ENCODE results near the gene PCDHGA3.

Gene PCDHGA3

GRCh38 chr5:141349917-141350619, 6.4 kb downstream of the PCDHGA3 start, which contains the start of gene PCDHGB1:
TSS of gene PCDHGB1 (plus strand) at chr5:141350099. CDS start at chr5:141350261, 162 bp downstream.
- WGBS, 2 donors (ENCODE audit: extremely low coverage in 2 of 2, insufficient read length in 2 of 2, insufficient replicate concordance in 1 of 2), result 100% methylated on average over 3 to 7 of the region's 29 CpGs
- H4K91ac ChIP-seq (ENCODE audit: low read depth, low read length, poor library complexity), result no peak within 1 kb of the TSS
- H2AFZ ChIP-seq (ENCODE audit: low read length), result peak within 1 kb of the TSS; percentile 84
- no peak within 1 kb of the TSS for H2BK12ac ChIP-seq (ENCODE audit: low read length)
- no peak within 1 kb of the TSS for H3K23ac ChIP-seq (ENCODE audit: low read depth, low read length, poor library complexity)
- no peak within 1 kb of the TSS for H3K9ac ChIP-seq (ENCODE audit: low read depth, low read length, poor library complexity)
- no peak within 1 kb of the TSS for H2BK120ac ChIP-seq (ENCODE audit: low read depth, low read length)
- H3K27me3 ChIP-seq (ENCODE audit: control insufficient read depth in 3 of 3, insufficient read depth in 3 of 3, low read depth in 1 of 3, low read length in 3 of 3), result no peaks in the 10 kb centered on the region
- no peaks in the 10 kb centered on the region for H3K79me1 ChIP-seq (ENCODE audit: low read depth, low read length)
- no peaks in the 10 kb centered on the region for H3K36me3 ChIP-seq (replicated peaks in 1 of 2; ENCODE audit: control insufficient read depth in 2 of 2, insufficient read depth in 2 of 2, low read length in 2 of 2)
- H4K8ac ChIP-seq (ENCODE audit: low read depth, low read length), result no peak within 1 kb of the TSS
- H2AK5ac ChIP-seq (ENCODE audit: low read depth, low read length), result no peak within 1 kb of the TSS
- H3K4me1 ChIP-seq (ENCODE audit: control insufficient read depth in 2 of 2, insufficient read depth in 1 of 2, low read depth in 1 of 2, low read length in 2 of 2), result no peaks in the 10 kb centered on the region
- no peak within 1 kb of the TSS for H3K4ac ChIP-seq (ENCODE audit: low read length)
- H3K4me3 ChIP-seq (ENCODE audit: low read length in 2 of 2), result peak within 1 kb of the TSS in 1 of 2 donors; percentile 20
- no peak for DNase-seq (ENCODE audit: low spot score)
- H3K4me2 ChIP-seq (ENCODE audit: insufficient read depth, low read length, poor library complexity, severe bottlenecking), result no peak within 1 kb of the TSS
- no peak within 1 kb of the TSS for H3K14ac ChIP-seq (ENCODE audit: low read length)
- H3K18ac ChIP-seq (ENCODE audit: low read length), result no peak within 1 kb of the TSS
- H3K9me3 ChIP-seq (replicated peaks in 1 of 2; ENCODE audit: control insufficient read depth in 2 of 2, insufficient read depth in 1 of 2, low read depth in 1 of 2, low read length in 2 of 2), result peaks cover 14 to 33% of the 10 kb centered on the region in 2 donors
- H3K27ac ChIP-seq (replicated peaks; ENCODE audit: low read length), result no peak within 1 kb of the TSS
- no peak within 1 kb of the TSS for H2BK5ac ChIP-seq (ENCODE audit: low read length)
- H2BK15ac ChIP-seq (ENCODE audit: low read length), result no peak within 1 kb of the TSS

- Histone ChIP-seq H3K4me2 (ENCODE audit: insufficient read depth, low read length, poor library complexity, severe bottlenecking) (no peak overlapping the region), H2BK5ac (ENCODE audit: low read length) (no peak overlapping the region), H3K9ac (ENCODE audit: low read depth, low read length, poor library complexity) (no peak overlapping the region), H2AFZ (ENCODE audit: low read length) (no peak overlapping the region), H3K79me1 (ENCODE audit: low read depth, low read length) (no peaks in the 10 kb centered on the region), H3K14ac (ENCODE audit: low read length) (no peak overlapping the region), H3K23ac (ENCODE audit: low read depth, low read length, poor library complexity) (no peak overlapping the region), H3K9me3 (replicated peaks in 1 of 2; ENCODE audit: control insufficient read depth in 2 of 2, insufficient read depth in 1 of 2, low read depth in 1 of 2, low read length in 2 of 2) (peaks cover 20 to 45% of the 10 kb centered on the region in 2 donors), H2AK5ac (ENCODE audit: low read depth, low read length) (no peak overlapping the region), H3K4ac (ENCODE audit: low read length) (no peak overlapping the region), H3K27ac (replicated peaks; ENCODE audit: low read length) (no peak overlapping the region), H3K4me3 (ENCODE audit: low read length in 2 of 2) (no peak overlapping the region), H4K91ac (ENCODE audit: low read depth, low read length, poor library complexity) (no peak overlapping the region), H2BK12ac (ENCODE audit: low read length) (no peak overlapping the region), H3K18ac (ENCODE audit: low read length) (no peak overlapping the region), H2BK120ac (ENCODE audit: low read depth, low read length) (no peak overlapping the region), H3K4me1 (ENCODE audit: control insufficient read depth in 2 of 2, insufficient read depth in 1 of 2, low read depth in 1 of 2, low read length in 2 of 2) (no peaks in the 10 kb centered on the region), H4K8ac (ENCODE audit: low read depth, low read length) (no peak overlapping the region), H3K36me3 (replicated peaks in 1 of 2; ENCODE audit: control insufficient read depth in 2 of 2, insufficient read depth in 2 of 2, low read length in 2 of 2) (peaks cover 0 to under 1% of the 10 kb centered on the region in 2 donors), H2BK15ac (ENCODE audit: low read length) (no peak overlapping the region), H3K27me3 (ENCODE audit: control insufficient read depth in 3 of 3, insufficient read depth in 3 of 3, low read depth in 1 of 3, low read length in 3 of 3) (peaks cover 0 to 2% (median 0%) of the 10 kb centered on the region in 3 experiments)
- no CpG with 5 or more reads among the region's 36 CpGs for WGBS, 2 donors (ENCODE audit: extremely low coverage in 2 of 2, insufficient read length in 2 of 2, insufficient replicate concordance in 1 of 2)
- DNase-seq (ENCODE audit: low spot score), result no peak
Measured at GRCh38 chr5:141351591-141351990, 8.0 kb downstream of the PCDHGA3 start.

DNA sequence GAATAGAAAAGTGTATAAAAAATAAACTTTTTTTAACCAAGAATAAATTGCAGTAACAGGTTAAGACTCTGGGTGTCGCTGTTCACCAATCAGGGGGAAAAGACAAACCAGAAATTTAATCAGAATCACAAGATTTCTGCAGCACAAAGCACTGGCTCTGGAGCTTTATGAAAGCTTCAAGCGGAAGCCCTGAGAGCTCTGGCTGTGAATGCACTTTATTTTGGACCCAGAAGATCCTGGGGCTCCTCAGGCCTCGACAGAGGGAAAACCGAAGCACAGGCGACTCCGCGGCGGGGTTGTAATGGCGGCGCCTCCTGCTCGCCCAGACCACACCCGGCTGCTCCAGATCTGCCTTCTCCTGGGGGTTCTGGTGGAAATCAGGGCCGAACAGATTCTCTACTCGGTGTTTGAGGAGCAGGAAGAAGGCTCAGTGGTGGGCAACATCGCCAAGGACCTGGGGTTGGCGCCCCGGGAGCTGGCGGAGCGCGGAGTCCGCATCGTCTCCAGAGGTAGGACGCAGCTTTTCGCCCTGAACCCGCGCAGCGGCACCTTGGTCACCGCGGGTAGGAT, 11.4 kb downstream of the PCDHGA3 start, which contains the start of gene PCDHGA4:
TSS of gene PCDHGA4 (plus strand) at position 122 of the 570 bp plus-strand sequence. CDS start at position 209, 87 bp downstream.
- no peak for DNase-seq (ENCODE audit: low spot score)
- Histone ChIP-seq H2BK15ac (ENCODE audit: low read length) (no peak within 1 kb of the TSS), H3K14ac (ENCODE audit: low read length) (no peak within 1 kb of the TSS), H3K27me3 (ENCODE audit: control insufficient read depth in 3 of 3, insufficient read depth in 3 of 3, low read depth in 1 of 3, low read length in 3 of 3) (peaks cover 0 to 4% (median 0%) of the 10 kb centered on the region in 3 experiments), H3K9me3 (replicated peaks in 1 of 2; ENCODE audit: control insufficient read depth in 2 of 2, insufficient read depth in 1 of 2, low read depth in 1 of 2, low read length in 2 of 2) (peaks cover 24 to 69% of the 10 kb centered on the region in 2 donors), H3K4me1 (ENCODE audit: control insufficient read depth in 2 of 2, insufficient read depth in 1 of 2, low read depth in 1 of 2, low read length in 2 of 2) (no peaks in the 10 kb centered on the region), H2BK120ac (ENCODE audit: low read depth, low read length) (no peak within 1 kb of the TSS), H4K91ac (ENCODE audit: low read depth, low read length, poor library complexity) (no peak within 1 kb of the TSS), H3K18ac (ENCODE audit: low read length) (no peak within 1 kb of the TSS), H3K36me3 (replicated peaks in 1 of 2; ENCODE audit: control insufficient read depth in 2 of 2, insufficient read depth in 2 of 2, low read length in 2 of 2) (peaks cover 0 to 3% of the 10 kb centered on the region in 2 donors), H2AFZ (ENCODE audit: low read length) (no peak within 1 kb of the TSS), H2BK12ac (ENCODE audit: low read length) (no peak within 1 kb of the TSS), H2BK5ac (ENCODE audit: low read length) (no peak within 1 kb of the TSS), H3K4ac (ENCODE audit: low read length) (no peak within 1 kb of the TSS), H3K27ac (replicated peaks; ENCODE audit: low read length) (no peak within 1 kb of the TSS), H2AK5ac (ENCODE audit: low read depth, low read length) (no peak within 1 kb of the TSS), H3K23ac (ENCODE audit: low read depth, low read length, poor library complexity) (no peak within 1 kb of the TSS), H3K4me3 (ENCODE audit: low read length in 2 of 2) (no peak within 1 kb of the TSS), H3K4me2 (ENCODE audit: insufficient read depth, low read length, poor library complexity, severe bottlenecking) (no peak within 1 kb of the TSS), H4K8ac (ENCODE audit: low read depth, low read length) (no peak within 1 kb of the TSS), H3K9ac (ENCODE audit: low read depth, low read length, poor library complexity) (no peak within 1 kb of the TSS), H3K79me1 (ENCODE audit: low read depth, low read length) (no peaks in the 10 kb centered on the region)
- no CpG with 5 or more reads among the region's 29 CpGs for WGBS, 2 donors (ENCODE audit: extremely low coverage in 2 of 2, insufficient read length in 2 of 2, insufficient replicate concordance in 1 of 2)

GRCh38 chr5:141355641-141356040, 12.0 kb downstream of the PCDHGA3 start:
- Histone ChIP-seq H3K18ac (ENCODE audit: low read length) (no peak overlapping the region), H2BK120ac (ENCODE audit: low read depth, low read length) (no peak overlapping the region), H3K4me1 (ENCODE audit: control insufficient read depth in 2 of 2, insufficient read depth in 1 of 2, low read depth in 1 of 2, low read length in 2 of 2) (no peaks in the 10 kb centered on the region), H2BK5ac (ENCODE audit: low read length) (no peak overlapping the region), H3K9me3 (replicated peaks in 1 of 2; ENCODE audit: control insufficient read depth in 2 of 2, insufficient read depth in 1 of 2, low read depth in 1 of 2, low read length in 2 of 2) (peaks cover 27 to 70% of the 10 kb centered on the region in 2 donors), H3K9ac (ENCODE audit: low read depth, low read length, poor library complexity) (no peak overlapping the region), H3K14ac (ENCODE audit: low read length) (no peak overlapping the region), H3K36me3 (replicated peaks in 1 of 2; ENCODE audit: control insufficient read depth in 2 of 2, insufficient read depth in 2 of 2, low read length in 2 of 2) (peaks cover 0 to 3% of the 10 kb centered on the region in 2 donors), H2BK15ac (ENCODE audit: low read length) (no peak overlapping the region), H3K27me3 (ENCODE audit: control insufficient read depth in 3 of 3, insufficient read depth in 3 of 3, low read depth in 1 of 3, low read length in 3 of 3) (peaks cover 0 to 4% (median 0%) of the 10 kb centered on the region in 3 experiments), H4K91ac (ENCODE audit: low read depth, low read length, poor library complexity) (no peak overlapping the region), H3K79me1 (ENCODE audit: low read depth, low read length) (no peaks in the 10 kb centered on the region), H2AFZ (ENCODE audit: low read length) (no peak overlapping the region), H3K4me3 (ENCODE audit: low read length in 2 of 2) (no peak overlapping the region), H4K8ac (ENCODE audit: low read depth, low read length) (no peak overlapping the region), H3K4ac (ENCODE audit: low read length) (no peak overlapping the region), H2BK12ac (ENCODE audit: low read length) (no peak overlapping the region), H3K27ac (replicated peaks; ENCODE audit: low read length) (no peak overlapping the region), H3K4me2 (ENCODE audit: insufficient read depth, low read length, poor library complexity, severe bottlenecking) (no peak overlapping the region), H3K23ac (ENCODE audit: low read depth, low read length, poor library complexity) (no peak overlapping the region), H2AK5ac (ENCODE audit: low read depth, low read length) (no peak overlapping the region)
- no CpG with 5 or more reads among the region's 24 CpGs for WGBS, 2 donors (ENCODE audit: extremely low coverage in 2 of 2, insufficient read length in 2 of 2, insufficient replicate concordance in 1 of 2)
- no peak for DNase-seq (ENCODE audit: low spot score)
